Measurements from ENCODE around the gene PLK1. TPM values are rescaled to one million over a fixed set of nuclear protein-coding genes. Genes with fewer than 3 reads are reported as not detected.

PLK1 gene
- total and polyA plus RNA-seq, 2 experiments from 2014 or later, result 69.0 to 141 TPM

GRCh38 chr16:23700093-23700492 is 21.4 kb downstream of the PLK1 start (continued):
- TF ChIP-seq REST (IDR thresholded peaks at IDR 0.05; ENCODE audit: unreplicated experiment) (no peak), CTCF (conservative IDR thresholded peaks at IDR 0.05; ENCODE audit: low read depth in 2 of 2) (no peak)

DNA sequence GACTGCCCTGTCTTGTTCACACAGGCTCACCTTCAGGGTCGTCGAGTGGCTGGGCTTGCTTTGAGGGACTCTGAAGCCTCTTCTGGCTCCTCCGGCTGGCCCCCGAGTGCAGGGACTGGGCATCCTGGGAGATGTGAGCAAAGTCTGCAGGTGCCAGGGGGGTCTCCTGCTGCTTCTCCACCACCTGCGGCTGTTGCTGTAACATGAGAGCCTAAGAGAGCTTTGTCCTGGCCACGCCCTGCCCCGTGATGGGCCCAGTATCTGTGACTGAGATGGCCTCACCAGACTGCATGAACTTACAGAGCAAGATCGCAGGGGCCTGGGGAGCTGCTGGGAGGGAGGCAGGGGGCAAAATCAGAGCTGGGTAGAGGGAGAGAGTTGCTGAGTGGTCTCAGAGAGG is 21.8 kb downstream of the PLK1 start:
- Histone ChIP-seq H3K9me2 (ENCODE audit: insufficient read depth) (no peaks in the 10 kb centered on the region), H2AFZ (peak overlapping the region; percentile 91), H3F3A (replicated peaks; ENCODE audit: low read depth) (0 out of 2 replicates have a peak, but pooled peaks cover 4% of the 10 kb centered on the region), H3K27ac (ENCODE audit: low read depth) (no peak overlapping the region), H3K4me2 (peak overlapping the region; percentile 62; the same call in 1 of the 2 replicates), H3K4me3 (no peak overlapping the region), H3K4me1 (ENCODE audit: insufficient read depth) (peaks cover 11% of the 10 kb centered on the region; the same call in 1 of the 2 replicates), H3K27me3 (ENCODE audit: insufficient read depth) (no peaks in the 10 kb centered on the region), H3K36me3 (ENCODE audit: insufficient read depth) (no peaks in the 10 kb centered on the region), H4K20me1 (replicated peaks; ENCODE audit: insufficient read depth) (no peaks in the 10 kb centered on the region), H3K79me2 (replicated peaks; ENCODE audit: insufficient read depth) (no peaks in the 10 kb centered on the region)
- Mint-ChIP-seq H3K9me3 (peaks cover 11% of the 10 kb centered on the region), H3K36me3 (ENCODE audit: low read depth) (peaks cover 5% of the 10 kb centered on the region), H3K27me3 (ENCODE audit: insufficient read depth, low read depth, poor library complexity) (peaks cover 5% of the 10 kb centered on the region), H3K4me1 (peaks cover 9% of the 10 kb centered on the region), H3K4me3 (peak overlapping the region; percentile 37; the same call in 1 of the 3 replicates), H3K27ac (peak overlapping the region; percentile 83)
- ATAC-seq, result peak; percentile 95
- DNase-seq (ENCODE audit: low spot score), result peak; percentile 74
- TF ChIP-seq CTCF (conservative IDR thresholded peaks at IDR 0.05; ENCODE audit: low read depth in 2 of 2) (no peak), ETS1 (IDR thresholded peaks at IDR 0.05) (no peak), EZH2 (IDR thresholded peaks at IDR 0.05; ENCODE audit: low read depth, unreplicated experiment) (no peak), NANOG (IDR thresholded peaks at IDR 0.05; ENCODE audit: borderline replicate concordance) (no peak), REST (IDR thresholded peaks at IDR 0.05; ENCODE audit: unreplicated experiment) (no peak), ZNF331 (CRISPR knock-in tag; IDR thresholded peaks at IDR 0.05; ENCODE audit: low read depth) (no peak), EZH2phosphoT487 (IDR thresholded peaks at IDR 0.05; ENCODE audit: unreplicated experiment) (no peak), ZNF114 (CRISPR knock-in tag; IDR thresholded peaks at IDR 0.05) (no peak)
